Measurements from ENCODE around the gene SOX18.

- TF ChIP-seq PPARA (CRISPR knock-in tag; IDR thresholded peaks at IDR 0.05; ENCODE audit: borderline replicate concordance) (no peak), PATZ1 (CRISPR knock-in tag; IDR thresholded peaks at IDR 0.05; ENCODE audit: borderline replicate concordance) (no peak), POU6F1 (CRISPR knock-in tag; IDR thresholded peaks at IDR 0.05; ENCODE audit: borderline replicate concordance, low read depth) (no peak), TCF4 (CRISPR knock-in tag; IDR thresholded peaks at IDR 0.05; ENCODE audit: borderline replicate concordance) (no peak), GLIS3 (CRISPR knock-in tag; IDR thresholded peaks at IDR 0.05) (no peak), CREB5 (CRISPR knock-in tag; IDR thresholded peaks at IDR 0.05; ENCODE audit: low read depth) (no peak), CSRNP3 (CRISPR knock-in tag; IDR thresholded peaks at IDR 0.05) (no peak), OSR1 (CRISPR knock-in tag; IDR thresholded peaks at IDR 0.05) (no peak), ZNF565 (CRISPR knock-in tag; conservative IDR thresholded peaks at IDR 0.05; ENCODE audit: low read depth) (no peak), ZFP3 (CRISPR knock-in tag; IDR thresholded peaks at IDR 0.05) (no peak), ZNF70 (CRISPR knock-in tag; IDR thresholded peaks at IDR 0.05) (no peak), ISL1 (CRISPR knock-in tag; IDR thresholded peaks at IDR 0.05) (no peak), ARNTL (CRISPR knock-in tag; IDR thresholded peaks at IDR 0.05; ENCODE audit: borderline replicate concordance, low read depth) (no peak)
Measured at GRCh38 chr20:64078934-64079272, 29.5 kb upstream of the SOX18 start.
